DND-41 (cell line): ENCODE results near the gene ARHGEF7.

ENCODE experiments used
- ATAC-seq: fragments of 200-7000 bp; cut with Tn5 transposase; 3 replicates; pipeline ENCODE4 v1.9.1; 2021; ENCODE audit warnings: low read depth; ENCODE audit not compliant: insufficient read depth
- DNase-seq: peaks from one replicate; pipeline ENCODE4 v3.0.0-alpha.2; 2020
- H2AFZ ChIP-seq: 2 replicates; pipeline ENCODE4 v1.6.0; 2012; ENCODE audit warnings: low read depth, low read length
- H3K27ac ChIP-seq: 2 replicates; pipeline ENCODE4 v1.5.1; 2012; ENCODE audit warnings: low read length, inconsistent platforms
- H3K27me3 ChIP-seq: fragments of 200-600 bp; sonication (generic); 2 replicates; pipeline ENCODE4 v1.6.0; 2012; ENCODE audit warnings: low read length, mild to moderate bottlenecking, inconsistent platforms; ENCODE audit not compliant: insufficient read depth, poor library complexity
- H3K36me3 ChIP-seq: 2 replicates; pipeline ENCODE4 v1.5.1; 2012; ENCODE audit warnings: low read length, inconsistent platforms; ENCODE audit not compliant: insufficient read depth
- H3K4me1 ChIP-seq: 2 replicates; pipeline ENCODE4 v1.5.1; 2012; ENCODE audit warnings: mild to moderate bottlenecking, low read length; ENCODE audit not compliant: insufficient read depth
- H3K4me2 ChIP-seq: 2 replicates; pipeline ENCODE4 v1.6.0; 2012; ENCODE audit warnings: mild to moderate bottlenecking, moderate library complexity, low read length, inconsistent platforms; ENCODE audit not compliant: insufficient read depth
- H3K4me3 ChIP-seq, 2 experiments: fragments of 200-600 bp in 1 of 2; shearing (Covaris generic) in 1 of 2; 2 replicates each; pipeline ENCODE4 v1.5.1; 2012 to 2016; ENCODE audit warnings: inconsistent platforms in 2 of 2, low read length in 2 of 2, mild to moderate bottlenecking in 2 of 2, low read depth in 1 of 2, moderate library complexity in 1 of 2
- H3K79me2 ChIP-seq: 2 replicates; pipeline ENCODE4 v1.6.0; 2012; ENCODE audit warnings: low read length, inconsistent platforms; ENCODE audit not compliant: insufficient read depth
- H3K9ac ChIP-seq: 2 replicates; pipeline ENCODE4 v1.6.0; 2012; ENCODE audit warnings: low read depth, mild to moderate bottlenecking, inconsistent platforms, low read length, moderate library complexity
- H3K9me3 ChIP-seq: 2 replicates; pipeline ENCODE4 v1.5.1; 2012; ENCODE audit warnings: low read length, moderate library complexity, mild to moderate bottlenecking, inconsistent platforms; ENCODE audit not compliant: insufficient read depth, severe bottlenecking
- H4K20me1 ChIP-seq: 2 replicates; pipeline ENCODE4 v1.6.0; 2012; ENCODE audit warnings: low read length; ENCODE audit not compliant: insufficient read depth
- EZH2 ChIP-seq: IDR thresholded peaks from 3 replicates; pipeline ENCODE4 v1.6.1; 2012; ENCODE audit warnings: borderline replicate concordance, low read depth, mild to moderate bottlenecking, moderate library complexity, low read length, inconsistent platforms; ENCODE audit not compliant: severe bottlenecking
- TF ChIP-seq, protein P1 (sequence below): IDR thresholded peaks from 2 replicates; pipeline ENCODE4 v1.5.1; 2012; ENCODE audit warnings: borderline replicate concordance, low read length, moderate library complexity, mild to moderate bottlenecking; ENCODE audit not compliant: poor library complexity, severe bottlenecking; ENCODE audit errors: extremely low read depth

Gene ARHGEF7

GRCh38 chr13:111118898-111119607 is 3.9 kb downstream of the ARHGEF7 start:
- Histone ChIP-seq H3K27ac (no peak overlapping the region), H3K9me3 (no peaks in the 10 kb centered on the region), H2AFZ (no peak overlapping the region), H3K9ac (no peak overlapping the region), H3K4me3 (no peak overlapping the region), H3K36me3 (no peaks in the 10 kb centered on the region), H3K4me2 (no peak overlapping the region), H3K79me2 (no peaks in the 10 kb centered on the region), H3K27me3 (no peaks in the 10 kb centered on the region), H3K4me1 (no peaks in the 10 kb centered on the region), H4K20me1 (no peaks in the 10 kb centered on the region)
- DNase-seq (no peak), ATAC-seq (no peak)
- no peak for TF ChIP-seq EZH2
- TF ChIP-seq, protein P1, sequence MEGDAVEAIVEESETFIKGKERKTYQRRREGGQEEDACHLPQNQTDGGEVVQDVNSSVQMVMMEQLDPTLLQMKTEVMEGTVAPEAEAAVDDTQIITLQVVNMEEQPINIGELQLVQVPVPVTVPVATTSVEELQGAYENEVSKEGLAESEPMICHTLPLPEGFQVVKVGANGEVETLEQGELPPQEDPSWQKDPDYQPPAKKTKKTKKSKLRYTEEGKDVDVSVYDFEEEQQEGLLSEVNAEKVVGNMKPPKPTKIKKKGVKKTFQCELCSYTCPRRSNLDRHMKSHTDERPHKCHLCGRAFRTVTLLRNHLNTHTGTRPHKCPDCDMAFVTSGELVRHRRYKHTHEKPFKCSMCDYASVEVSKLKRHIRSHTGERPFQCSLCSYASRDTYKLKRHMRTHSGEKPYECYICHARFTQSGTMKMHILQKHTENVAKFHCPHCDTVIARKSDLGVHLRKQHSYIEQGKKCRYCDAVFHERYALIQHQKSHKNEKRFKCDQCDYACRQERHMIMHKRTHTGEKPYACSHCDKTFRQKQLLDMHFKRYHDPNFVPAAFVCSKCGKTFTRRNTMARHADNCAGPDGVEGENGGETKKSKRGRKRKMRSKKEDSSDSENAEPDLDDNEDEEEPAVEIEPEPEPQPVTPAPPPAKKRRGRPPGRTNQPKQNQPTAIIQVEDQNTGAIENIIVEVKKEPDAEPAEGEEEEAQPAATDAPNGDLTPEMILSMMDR = no peak

- H3K79me2 ChIP-seq = no peaks in the 10 kb centered on the region
- DNase-seq (no peak), ATAC-seq (no peak)
- no peaks in the 10 kb centered on the region for H3K36me3 ChIP-seq
- H3K9ac ChIP-seq = no peak overlapping the region
- H3K27me3 ChIP-seq = no peaks in the 10 kb centered on the region
- no peaks in the 10 kb centered on the region for H4K20me1 ChIP-seq
- H2AFZ ChIP-seq = no peak overlapping the region
- no peak overlapping the region for H3K27ac ChIP-seq
- H3K4me2 ChIP-seq = no peak overlapping the region
- H3K4me1 ChIP-seq = no peaks in the 10 kb centered on the region
- TF ChIP-seq EZH2 = no peak
- TF ChIP-seq, protein P1 = no peak
- H3K4me3 ChIP-seq = no peak overlapping the region
- H3K9me3 ChIP-seq = no peaks in the 10 kb centered on the region
Observed at GRCh38 chr13:111119966-111120365, 4.9 kb downstream of the ARHGEF7 start.

- no peak overlapping the region for H3K9ac ChIP-seq
- H3K36me3 ChIP-seq = no peaks in the 10 kb centered on the region
- no peaks in the 10 kb centered on the region for H3K27me3 ChIP-seq
- no peak for DNase-seq
- no peaks in the 10 kb centered on the region for H3K4me1 ChIP-seq
- H2AFZ ChIP-seq = no peak overlapping the region
- ATAC-seq = no peak
- no peak overlapping the region for H3K4me3 ChIP-seq
- no peak overlapping the region for H3K27ac ChIP-seq
- H3K9me3 ChIP-seq = no peaks in the 10 kb centered on the region
- no peak for TF ChIP-seq EZH2
- TF ChIP-seq, protein P1 = no peak
- no peaks in the 10 kb centered on the region for H4K20me1 ChIP-seq
- H3K79me2 ChIP-seq = no peaks in the 10 kb centered on the region
- no peak overlapping the region for H3K4me2 ChIP-seq
Observed at GRCh38 chr13:111120422-111120821, 5.3 kb downstream of the ARHGEF7 start.

- Histone ChIP-seq H2AFZ (no peak overlapping the region), H3K4me2 (no peak overlapping the region), H3K27me3 (no peaks in the 10 kb centered on the region), H3K27ac (no peak overlapping the region), H3K9me3 (no peaks in the 10 kb centered on the region), H3K4me3 (no peak overlapping the region), H3K79me2 (no peaks in the 10 kb centered on the region), H3K9ac (no peak overlapping the region), H3K4me1 (no peaks in the 10 kb centered on the region), H3K36me3 (no peaks in the 10 kb centered on the region), H4K20me1 (no peaks in the 10 kb centered on the region)
- ATAC-seq (no peak), DNase-seq (no peak)
- no peak for TF ChIP-seq EZH2
- TF ChIP-seq, protein P1 = no peak
Observed at GRCh38 chr13:111120913-111121312, 5.8 kb downstream of the ARHGEF7 start.
